HG03469 (cell line): Measurements from ENCODE around the gene TMA7B.
A peak's percentile ranks its signal among the peaks of the same experiment; 100 is the strongest.
"Not testable (repeated sequence)": the region's sequence is repeated elsewhere in the genome, so short reads cannot be mapped to it uniquely, and the experiment has no call there.

ENCODE experiments used
- ATAC-seq: cut with Tn5 transposase; IDR thresholded peaks from one replicate; pipeline ENCODE4 v1.9.1; 2021; ENCODE audit warnings: mild to moderate bottlenecking, moderate library complexity, moderate number of reproducible peaks; ENCODE audit not compliant: unreplicated experiment

Gene TMA7B

DNA sequence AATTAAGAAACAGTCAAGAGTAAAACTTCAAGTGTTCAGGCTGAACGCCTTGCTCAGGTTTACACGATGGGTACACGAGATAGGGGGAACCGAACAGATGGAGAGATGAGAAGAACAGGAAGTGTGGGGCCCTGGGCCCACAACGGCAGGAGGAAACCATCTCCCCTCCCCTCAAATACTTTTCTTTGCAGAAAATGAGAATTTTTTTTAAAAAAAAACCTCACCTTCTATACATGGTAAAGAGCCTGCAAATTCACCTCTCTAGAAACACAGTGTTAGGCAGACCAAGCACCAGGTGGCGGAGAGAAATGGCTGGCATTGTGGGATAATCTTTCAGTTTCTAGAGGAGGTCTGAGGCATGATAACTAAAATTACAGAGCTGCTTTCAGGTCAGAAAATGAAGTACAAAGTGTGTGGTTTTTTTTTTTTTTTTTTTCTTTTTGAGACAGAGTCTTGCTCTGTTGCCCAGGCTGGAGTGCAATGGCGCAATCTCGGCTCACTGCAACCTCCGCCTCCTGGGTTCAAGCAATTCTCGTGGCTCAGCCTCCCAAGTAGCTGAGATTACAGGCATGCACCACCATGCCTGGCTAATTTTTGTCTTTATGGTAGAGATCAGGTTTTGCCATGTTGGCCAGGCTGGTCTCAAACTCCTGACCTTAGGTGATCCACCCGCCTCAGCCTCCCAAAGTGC, 8.4 kb upstream of the TMA7B start:
- ATAC-seq = not testable (repeated sequence)

DNA sequence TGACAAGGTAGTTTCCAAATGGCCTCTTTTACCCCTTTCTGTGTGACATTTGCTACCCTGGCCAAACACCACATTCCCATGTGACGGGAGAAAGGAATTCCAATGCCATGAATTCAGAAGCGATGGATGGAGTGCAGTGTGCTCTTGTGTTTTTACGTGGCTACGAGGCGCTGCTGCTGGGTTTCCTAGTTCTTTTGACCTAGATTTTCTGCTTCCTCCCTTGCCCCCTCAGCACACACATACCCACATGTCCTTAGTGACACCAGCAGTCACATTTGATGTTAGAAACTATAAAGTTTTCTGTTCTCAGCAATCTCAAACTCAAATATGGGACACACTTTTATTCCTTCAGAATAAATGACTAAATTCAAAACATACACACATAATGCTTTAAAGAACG, 7.8 kb upstream of the TMA7B start:
- ATAC-seq = no peak

DNA sequence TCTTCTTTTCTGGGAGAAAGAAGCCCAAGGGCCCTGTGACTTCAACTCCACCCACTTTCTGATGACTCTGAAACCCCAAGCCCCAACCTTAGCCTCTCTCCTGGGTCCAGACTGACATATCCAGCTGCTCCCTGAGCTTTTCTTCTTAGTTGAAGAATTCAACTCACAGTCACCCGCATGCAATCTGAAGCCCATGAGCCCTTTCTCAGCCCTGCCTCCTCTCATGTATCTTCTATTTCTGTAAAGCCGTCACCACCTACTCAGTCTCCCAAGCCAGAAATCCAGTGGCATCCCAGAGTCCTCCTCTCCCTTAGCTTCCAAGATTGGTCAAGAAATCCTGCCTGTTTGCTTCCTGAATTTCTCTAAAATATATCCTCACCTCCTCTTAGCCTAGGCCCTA, 7.1 kb upstream of the TMA7B start:
- ATAC-seq = no peak

DNA sequence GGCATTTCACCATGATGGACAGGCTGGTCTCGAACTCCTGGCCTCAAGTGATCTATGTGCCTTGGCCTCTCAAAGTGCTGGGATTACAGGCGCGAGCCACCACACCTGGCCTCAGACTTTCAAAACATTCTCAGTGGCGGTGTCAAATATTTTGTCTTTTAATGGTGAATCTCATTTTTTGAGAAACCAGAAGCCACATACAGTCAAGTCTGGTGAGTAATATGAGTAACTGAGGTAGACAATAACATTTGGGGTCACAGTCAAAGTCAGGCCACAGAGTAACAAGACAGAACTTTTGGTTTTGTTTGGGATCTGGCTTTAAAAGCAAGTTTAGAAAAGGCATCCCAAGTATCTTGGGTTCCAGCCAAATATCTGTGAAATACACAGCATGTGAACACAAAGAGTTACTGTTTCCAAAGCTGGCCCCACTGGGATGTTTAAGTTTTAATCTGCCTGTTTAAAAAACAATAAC, 5.6 kb upstream of the TMA7B start:
- no peak for ATAC-seq

DNA sequence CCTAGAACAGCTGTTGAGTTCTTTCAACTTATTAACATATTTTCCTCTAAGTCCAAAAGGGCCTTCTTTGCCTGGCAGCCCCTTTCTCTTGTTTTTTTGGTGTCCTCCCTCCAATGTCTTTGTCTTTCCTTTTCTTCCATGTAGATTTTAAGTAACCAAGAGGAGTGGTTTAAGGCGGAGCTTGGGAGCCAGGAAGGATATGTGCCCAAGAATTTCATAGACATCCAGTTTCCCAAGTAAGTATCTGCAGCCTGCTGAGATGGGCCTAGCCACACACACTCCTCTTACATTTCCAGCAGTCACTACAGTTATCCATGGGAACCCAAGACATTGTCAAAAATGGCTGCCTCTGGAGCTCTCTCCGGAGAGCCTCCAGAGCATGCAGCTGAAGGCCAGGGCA, 4.5 kb upstream of the TMA7B start:
- ATAC-seq = no peak

DNA sequence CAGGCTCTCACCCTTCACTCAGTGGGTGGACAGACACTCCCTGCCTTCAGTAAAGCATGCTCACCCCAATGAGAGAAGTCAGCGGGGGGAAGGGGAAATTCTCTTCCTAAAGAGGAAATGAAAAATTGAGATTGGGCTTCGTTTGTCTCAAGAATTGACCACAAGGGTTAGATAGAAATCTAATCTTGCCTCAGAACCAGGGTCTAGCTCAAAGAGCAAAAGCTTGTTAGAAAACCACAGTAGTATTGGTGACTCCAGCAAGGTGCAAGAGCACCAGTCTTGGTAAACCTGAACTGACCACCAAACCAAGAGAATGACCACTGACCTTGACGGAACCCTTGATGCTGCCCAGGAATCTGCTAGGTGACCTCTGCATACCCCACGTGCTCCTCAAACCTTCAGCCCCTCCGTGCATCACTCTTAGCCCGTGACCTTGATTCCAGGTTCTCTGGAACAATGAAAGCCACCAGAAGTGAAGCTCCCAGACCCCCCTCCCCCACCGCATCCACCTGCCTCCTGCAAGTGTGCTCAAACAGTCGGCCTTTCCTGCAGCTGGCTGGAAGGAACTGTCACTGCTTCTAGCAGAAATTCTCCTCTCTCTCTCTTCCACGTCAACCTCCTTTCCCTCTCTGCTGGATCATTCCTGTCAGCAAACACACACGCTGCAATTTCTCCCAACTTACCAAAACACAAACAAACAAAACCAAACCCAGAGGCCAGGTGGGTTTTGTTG, 3.1 kb upstream of the TMA7B start:
- ATAC-seq = no peak

DNA sequence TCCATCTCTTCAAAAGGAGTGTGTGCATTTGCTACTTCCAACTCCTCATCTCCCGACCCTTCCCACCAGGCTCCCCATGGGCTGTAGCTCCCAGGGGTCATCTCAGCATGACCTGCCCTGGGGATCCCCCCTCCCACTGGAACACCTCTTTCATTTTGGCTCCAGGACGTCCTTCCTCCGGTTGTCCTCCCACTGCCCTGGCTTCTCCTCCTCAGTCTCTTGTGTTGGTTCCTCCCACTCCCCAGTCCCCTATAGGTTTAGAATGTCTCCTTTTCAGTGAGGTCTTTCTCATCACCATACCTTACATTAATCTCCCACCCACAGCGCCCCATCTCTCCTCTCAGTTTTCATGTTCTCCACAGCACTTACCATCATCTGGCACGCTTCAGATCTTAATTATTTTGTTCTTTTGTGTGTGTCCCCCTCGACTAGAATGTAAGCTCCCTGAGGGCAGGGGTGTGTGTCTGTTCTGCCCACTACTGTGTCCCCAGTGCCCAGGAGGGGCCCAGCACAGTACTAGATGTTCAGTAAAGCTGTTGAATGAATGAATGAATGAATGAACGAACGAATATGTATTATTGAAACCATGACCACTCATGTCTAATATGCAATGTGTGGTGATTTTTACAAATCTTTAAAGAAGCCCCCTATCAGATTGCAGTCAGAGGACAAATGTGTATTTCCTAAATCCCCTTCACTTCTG, 2.0 kb upstream of the TMA7B start:
- ATAC-seq = no peak

DNA sequence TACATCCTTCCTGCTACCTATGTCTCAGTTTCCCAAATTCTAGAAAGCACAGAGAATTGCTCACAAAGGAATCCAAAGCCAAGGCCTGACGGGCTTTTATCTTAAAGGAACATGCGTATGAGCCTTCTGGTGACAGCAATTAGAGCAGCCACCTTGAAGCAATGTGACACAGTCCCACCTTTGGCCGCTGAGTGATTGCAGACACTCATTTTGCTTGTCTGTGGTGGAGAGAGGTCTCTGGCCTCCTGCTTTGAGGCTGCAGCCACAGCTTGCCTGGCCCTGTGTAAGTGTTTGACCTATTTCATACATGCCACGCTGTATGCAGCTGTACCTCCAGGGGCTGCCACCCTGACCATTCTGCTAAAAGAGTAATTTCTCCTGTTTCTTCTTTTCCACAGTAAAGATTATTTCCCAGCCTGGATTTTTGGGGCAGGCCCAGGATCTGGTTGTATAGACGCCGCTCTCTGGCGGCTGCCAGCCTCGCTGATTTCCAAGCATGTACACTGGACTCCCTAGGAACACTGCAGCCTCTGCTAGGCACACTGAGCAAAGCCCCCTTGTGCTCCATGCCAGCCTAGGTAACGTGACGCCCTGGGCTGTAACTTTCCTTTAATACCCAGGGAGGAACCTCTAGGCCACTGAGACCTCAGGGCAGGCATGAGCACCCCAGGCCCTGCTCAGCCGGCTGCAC, 1.1 kb upstream of the TMA7B start:
- ATAC-seq = no peak

DNA sequence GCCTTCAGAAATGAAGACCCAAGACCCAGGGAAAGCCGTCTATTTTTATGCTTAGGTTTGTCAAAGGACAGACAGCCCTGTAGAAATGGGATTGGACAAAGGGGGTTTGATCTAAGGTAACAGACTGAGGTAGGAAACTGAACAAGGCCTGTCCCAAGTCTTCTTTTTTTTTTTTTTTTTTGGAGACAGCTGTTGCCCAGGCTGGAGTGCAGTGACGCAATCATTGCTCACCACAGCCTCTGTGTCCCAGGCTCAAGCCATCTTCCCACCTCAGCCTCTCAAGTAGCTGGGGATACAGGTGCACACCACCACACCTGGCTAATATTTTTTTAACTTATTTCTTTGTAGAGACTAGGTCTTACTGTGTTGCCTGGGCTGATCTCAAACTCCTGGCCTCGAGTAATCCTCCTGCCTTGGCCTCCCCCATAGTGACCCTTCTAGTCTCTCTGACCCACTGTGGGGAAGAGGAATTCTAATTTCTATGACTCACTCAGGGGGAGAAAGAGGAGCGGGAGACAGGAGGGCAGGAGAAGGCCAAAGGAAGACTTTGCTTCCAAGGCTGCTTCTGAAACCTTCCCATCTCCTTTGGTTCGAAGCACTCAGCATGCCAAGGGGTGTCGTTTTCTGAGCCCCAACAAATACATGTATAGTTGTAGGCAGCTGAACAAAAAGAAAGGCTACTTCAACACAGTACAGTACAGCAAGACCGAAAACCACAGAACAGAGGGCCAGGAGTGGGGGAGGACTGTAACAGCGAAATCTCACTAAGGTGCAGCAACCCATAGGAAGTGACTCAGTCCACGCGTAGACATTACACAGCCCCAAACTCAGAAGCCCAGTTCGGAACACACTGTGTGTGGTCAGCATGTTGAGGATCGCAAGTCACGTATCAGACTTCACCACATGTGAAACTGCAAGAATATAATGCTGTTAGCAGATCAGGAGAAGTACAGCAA, 872 bp downstream of the TMA7B start:
- ATAC-seq = peak; percentile 67

DNA sequence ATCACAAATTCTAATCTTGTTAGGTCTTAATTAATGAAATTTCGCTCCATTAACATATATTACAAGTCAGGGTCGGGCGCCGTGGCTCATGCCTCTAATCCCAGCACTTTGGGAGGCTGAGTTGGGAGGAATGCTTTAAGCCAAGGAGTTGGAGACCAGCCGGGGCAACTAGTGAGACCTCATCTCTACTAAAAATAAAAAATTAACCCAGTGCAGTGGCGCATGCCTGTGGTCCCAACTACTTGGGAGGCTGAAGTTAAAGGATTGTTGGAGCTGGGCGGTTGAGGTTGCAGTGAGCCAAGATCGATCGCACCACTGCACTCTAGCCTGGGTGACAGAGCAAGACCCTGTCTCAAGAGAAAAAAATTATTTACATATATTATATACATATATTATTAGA, 1.9 kb downstream of the TMA7B start:
- no peak for ATAC-seq

DNA sequence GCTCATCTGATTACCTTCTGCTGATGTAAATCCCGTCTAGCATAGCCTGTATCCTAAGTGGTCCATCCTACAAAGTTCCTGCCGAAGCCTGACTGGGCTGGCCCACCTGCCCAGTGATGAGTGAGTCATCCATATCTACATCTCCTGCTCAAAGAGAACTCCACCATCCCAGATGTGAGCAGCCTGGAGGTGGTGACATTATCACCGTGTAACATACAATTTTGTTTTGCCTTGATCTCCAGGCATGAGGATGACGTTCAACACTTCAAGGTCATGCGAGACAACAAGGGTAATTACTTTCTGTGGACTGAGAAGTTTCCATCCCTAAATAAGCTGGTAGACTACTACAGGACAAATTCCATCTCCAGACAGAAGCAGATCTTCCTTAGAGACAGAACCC, 5.6 kb downstream of the TMA7B start:
- no peak for ATAC-seq

DNA sequence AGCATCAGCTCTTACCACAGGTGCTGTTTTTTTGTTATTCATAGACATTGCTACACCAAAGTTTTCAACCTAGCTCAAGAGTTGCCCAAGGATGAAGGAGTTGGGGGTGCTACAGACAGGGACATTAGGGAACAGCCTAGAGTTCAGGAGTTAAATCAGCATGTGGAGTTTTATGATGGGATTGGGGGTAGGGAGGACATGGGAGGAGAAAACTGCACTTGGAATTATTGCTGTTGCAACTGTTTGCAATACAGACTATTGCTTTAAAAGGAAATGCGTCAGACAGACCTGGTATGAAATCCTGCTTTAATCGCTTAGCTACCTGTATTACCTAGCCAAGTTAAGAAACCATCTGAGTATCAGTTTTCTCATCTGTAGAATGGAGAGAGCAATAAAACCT, 6.3 kb downstream of the TMA7B start:
- no peak for ATAC-seq

DNA sequence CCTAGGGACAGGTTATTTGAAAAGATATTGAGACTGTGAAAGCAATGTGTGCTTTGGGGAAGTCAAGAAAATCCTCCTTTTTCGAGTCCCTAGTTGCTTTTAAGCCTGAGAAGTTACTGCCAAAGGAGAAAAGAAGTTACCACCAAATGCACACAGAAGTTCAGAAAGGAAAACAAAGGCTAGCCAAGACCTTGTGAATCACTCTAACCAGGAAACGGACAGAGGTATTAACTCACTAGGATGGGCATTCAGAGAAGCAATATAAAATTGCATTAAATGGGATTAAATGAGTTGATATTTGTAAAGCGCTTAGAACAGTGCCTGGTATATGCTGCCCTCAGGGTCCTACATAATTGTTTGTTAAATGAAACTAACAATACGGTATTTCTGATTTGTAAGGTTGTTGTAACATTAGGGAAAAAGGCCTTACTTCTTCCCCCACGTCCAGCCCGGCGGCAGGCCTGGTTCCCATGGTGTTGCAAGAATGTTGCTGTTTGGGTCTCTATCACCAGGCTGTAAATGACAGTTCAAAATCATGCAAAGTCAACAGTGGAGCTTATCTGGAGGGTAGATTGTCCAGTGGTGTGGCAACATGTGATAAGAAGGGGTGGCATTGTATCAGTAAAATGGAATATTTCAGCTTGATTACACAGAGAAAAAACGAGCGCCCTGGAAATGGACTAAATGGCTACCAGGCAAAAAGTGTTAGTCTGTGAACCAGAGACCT, 7.1 kb downstream of the TMA7B start:
- ATAC-seq = no peak

DNA sequence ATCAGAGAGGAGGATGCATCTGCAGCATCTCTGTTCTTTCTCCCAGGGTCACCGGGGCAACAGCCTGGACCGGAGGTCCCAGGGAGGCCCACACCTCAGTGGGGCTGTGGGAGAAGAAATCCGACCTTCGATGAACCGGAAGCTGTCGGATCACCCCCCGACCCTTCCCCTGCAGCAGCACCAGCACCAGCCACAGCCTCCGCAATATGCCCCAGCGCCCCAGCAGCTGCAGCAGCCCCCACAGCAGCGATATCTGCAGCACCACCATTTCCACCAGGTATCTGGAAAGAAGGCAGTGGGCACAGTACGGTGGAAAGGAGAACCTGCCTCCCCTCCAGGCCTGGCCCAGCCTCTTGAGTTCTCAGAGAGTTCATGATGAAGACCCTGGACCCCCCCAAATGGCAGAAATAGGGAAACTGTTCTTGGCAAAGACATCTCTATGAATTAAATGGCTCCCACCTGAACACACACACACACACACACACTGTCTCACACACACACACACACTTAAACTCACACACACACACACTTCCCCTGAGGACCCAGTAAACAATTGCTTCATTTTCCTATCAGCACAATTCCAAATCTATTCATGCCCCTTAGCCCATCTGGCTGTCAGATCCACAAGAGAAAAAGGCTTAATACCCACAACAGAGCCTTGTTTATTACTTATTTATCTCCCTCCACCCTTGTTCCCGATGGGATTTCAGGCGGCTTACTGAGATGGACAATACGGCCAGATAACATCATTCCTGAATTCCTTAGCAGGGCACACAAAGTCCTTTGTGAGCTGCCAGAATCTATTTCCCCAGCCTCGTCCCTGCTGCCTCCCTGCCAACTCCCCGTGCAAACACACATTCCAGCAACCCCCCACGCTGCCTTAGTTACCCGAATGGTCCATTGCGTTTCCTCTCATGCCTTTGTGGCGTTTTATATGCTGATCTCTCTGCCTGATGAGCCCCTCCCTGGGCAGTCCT, 8.1 kb downstream of the TMA7B start:
- ATAC-seq = no peak

DNA sequence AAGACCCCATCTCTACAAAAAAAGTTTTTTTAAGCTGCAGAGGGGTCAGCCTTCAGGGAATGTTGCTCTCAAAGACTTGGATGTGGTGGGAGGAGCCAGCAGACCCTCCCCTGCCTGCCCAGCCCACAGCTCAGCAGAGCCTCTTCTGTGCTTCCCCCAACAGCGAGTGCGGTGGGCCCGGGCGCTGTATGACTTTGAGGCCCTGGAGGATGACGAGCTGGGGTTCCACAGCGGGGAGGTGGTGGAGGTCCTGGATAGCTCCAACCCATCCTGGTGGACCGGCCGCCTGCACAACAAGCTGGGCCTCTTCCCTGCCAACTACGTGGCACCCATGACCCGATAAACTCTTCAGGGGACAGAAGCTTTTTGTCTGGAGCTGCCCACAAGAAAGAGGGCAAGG, 10.5 kb downstream of the TMA7B start:
- ATAC-seq = no peak

DNA sequence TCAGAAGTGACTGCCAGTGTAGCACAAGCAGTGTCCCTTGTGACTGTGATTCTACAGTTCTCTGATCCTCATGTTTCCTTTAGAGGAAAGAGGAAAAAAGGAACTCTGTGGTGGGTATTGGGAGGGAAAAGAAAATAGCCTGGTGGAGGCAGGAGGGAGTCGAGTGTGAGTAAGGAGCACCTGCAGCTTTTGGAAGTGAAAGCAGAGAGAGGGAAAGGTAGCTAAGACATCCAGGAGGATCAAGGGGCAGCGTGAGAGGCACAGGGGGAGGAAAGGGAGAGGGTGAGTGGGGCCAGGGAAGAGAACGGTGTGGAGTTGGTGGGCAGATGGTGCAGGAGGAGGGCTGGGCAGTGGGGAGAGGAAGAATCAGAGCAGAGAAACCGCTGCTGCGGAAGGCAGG, 12.4 kb downstream of the TMA7B start:
- ATAC-seq = no peak

DNA sequence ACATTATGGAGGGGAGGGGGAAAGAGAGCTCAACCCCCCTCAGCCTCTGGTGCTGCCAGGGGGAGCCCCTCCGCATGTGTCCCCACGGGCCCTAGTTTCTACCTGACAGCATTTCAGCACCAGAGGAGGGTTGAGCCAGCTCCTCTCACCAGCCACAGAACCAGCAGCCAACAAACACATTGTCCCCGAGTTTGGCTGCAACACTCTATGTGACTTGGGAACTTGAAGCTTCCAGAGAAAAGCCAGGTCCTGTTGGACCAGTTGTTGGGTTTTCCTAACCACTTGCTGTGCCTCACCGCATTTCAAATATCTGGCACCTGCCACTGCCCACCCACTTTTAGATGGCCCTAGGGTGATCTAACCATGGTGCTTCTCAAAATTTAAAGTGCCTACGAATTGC, 13.5 kb downstream of the TMA7B start:
- ATAC-seq = no peak

DNA sequence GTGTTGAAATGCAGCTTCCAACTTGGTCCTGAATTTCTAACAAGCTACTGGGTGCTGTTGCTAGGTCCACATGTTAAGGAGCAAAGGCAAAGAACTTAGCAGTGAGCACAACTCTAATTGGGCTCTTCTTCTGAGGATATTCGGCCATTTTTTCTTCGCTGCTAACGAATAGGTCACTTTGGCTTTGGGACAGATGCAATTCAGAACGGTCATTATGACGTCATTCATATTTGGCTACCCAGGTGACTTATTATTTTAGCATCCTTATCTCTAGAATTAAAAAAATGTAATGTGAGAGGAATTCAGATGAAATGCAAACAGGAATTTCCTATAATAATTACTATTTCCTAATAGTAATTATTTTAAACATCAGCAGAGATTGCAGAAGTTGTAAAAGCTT, 13.9 kb downstream of the TMA7B start:
- ATAC-seq = no peak
